HepG2 (cell line): ENCODE results near the gene DMBT1. TPM values are rescaled to one million over a fixed set of nuclear protein-coding genes. Genes with fewer than 3 reads are reported as not detected.

Experiments used
- ATAC-seq: fragments of 200-7000 bp; cut with Tn5 transposase; 3 replicates; pipeline ENCODE4 v1.9.1; 2020; ENCODE audit warnings: mild to moderate bottlenecking, moderate library complexity
- BruUV-seq: library from RNA; stranded (reverse); fragments of 400-500 nt; replicated peaks from 2 replicates; lab custom pipeline; 2021; lab: Mats Ljungman, UMichigan
- CTCF ChIA-PET: fragments of 300-600 bp; formaldehyde crosslinking; extraction: SDS; loops from one replicate; lab custom pipeline; 2021; ENCODE audit warnings: low total read pairs, inconsistent platforms, low intra/inter-chr PET ratio; lab: Yijun Ruan, JAX
- POLR2A ChIA-PET: fragments of 350-600 bp; sonication (Branson Sonifier 250); formaldehyde crosslinking; loops from one replicate; lab custom pipeline; 2020; ENCODE audit warnings: antibody characterized with exemption, inconsistent platforms; lab: Yijun Ruan, JAX
- DNase-seq: peaks from one replicate; pipeline ENCODE4 v3.0.0-alpha.2; 2015; ENCODE audit warnings: low spot score
- FAIRE-seq: peaks from 3 replicates; lab custom pipeline; 2011; peaks lifted over from hg19 to GRCh38; lab: Jason Lieb, UNC
- H2AFZ ChIP-seq: one replicate; pipeline ENCODE4 v1.6.1; 2011; ENCODE audit warnings: low read length, inconsistent platforms
- H3K27ac ChIP-seq: fragments of 300-600 bp; 3 replicates; pipeline ENCODE4 v1.8.0; 2011; ENCODE audit warnings: mixed run types, mild to moderate bottlenecking, mixed read lengths, low read length, inconsistent platforms; ENCODE audit not compliant: insufficient read depth; ENCODE audit errors: extremely low read length
- H3K27me3 ChIP-seq, 2 experiments: fragments of 200-600 bp in 1 of 2; 2 replicates in 1 of 2; 3 replicates in 1 of 2; pipeline versions ENCODE4 v1.6.0 to v1.8.0; 2011; ENCODE audit warnings: low read length in 2 of 2, mild to moderate bottlenecking in 2 of 2, moderate library complexity in 2 of 2, inconsistent platforms in 1 of 2; ENCODE audit not compliant: insufficient read depth in 2 of 2, control insufficient read depth in 1 of 2
- H3K36me3 ChIP-seq, 2 experiments: fragments of 200-600 bp in 1 of 2; replicated peaks in 1 of 2; 2 replicates in 1 of 2; 3 replicates in 1 of 2; pipeline versions ENCODE4 v1.5.1 to v1.8.0; 2011; ENCODE audit warnings: low read length in 2 of 2, inconsistent platforms in 1 of 2; ENCODE audit not compliant: insufficient read depth in 2 of 2, control insufficient read depth in 1 of 2
- H3K4me1 ChIP-seq: 2 replicates; pipeline ENCODE4 v1.5.1; 2012; ENCODE audit warnings: low read length, inconsistent platforms; ENCODE audit not compliant: insufficient read depth
- H3K4me2 ChIP-seq: 2 replicates; pipeline ENCODE4 v1.6.0; 2011; ENCODE audit warnings: low read depth, low read length, inconsistent platforms
- H3K4me3 ChIP-seq, 3 experiments: fragments of 200-600 bp in 1 of 3; sonication (generic), shearing (Covaris generic) in 1 of 3; replicated peaks in 1 of 3; 2 replicates each; pipeline ENCODE4 v1.5.1; 2011 to 2016; ENCODE audit warnings: low read length in 3 of 3, inconsistent platforms in 2 of 3, low read depth in 2 of 3, mild to moderate bottlenecking in 2 of 3, control low read depth in 1 of 3, mixed read lengths in 1 of 3; ENCODE audit not compliant: insufficient read depth in 1 of 3
- H3K79me2 ChIP-seq: one replicate; pipeline ENCODE4 v1.6.1; 2011; ENCODE audit warnings: low read length, inconsistent platforms; ENCODE audit not compliant: insufficient read depth
- H3K9ac ChIP-seq: 2 replicates; pipeline ENCODE4 v1.6.0; 2011; ENCODE audit warnings: mild to moderate bottlenecking, low read depth, low read length, inconsistent platforms; ENCODE audit not compliant: insufficient read depth
- H3K9me3 ChIP-seq: 2 replicates; pipeline ENCODE4 v1.5.1; 2012; ENCODE audit warnings: mild to moderate bottlenecking, low read length
- H4K20me1 ChIP-seq: 2 replicates; pipeline ENCODE4 v1.6.0; 2011; ENCODE audit warnings: inconsistent platforms, mild to moderate bottlenecking, low read length, moderate library complexity; ENCODE audit not compliant: insufficient read depth
- AGO2 ChIP-seq: fragments of 200-400 bp; formaldehyde crosslinking; optimal IDR thresholded peaks from 2 replicates; pipeline ENCODE3; 2017; ENCODE audit warnings: mild to moderate bottlenecking, low read depth, low read length, moderate library complexity
- NFRKB ChIP-seq: fragments of 450-650 bp; IDR thresholded peaks from 2 replicates; pipeline ENCODE4 v1.6.1; 2017
- RFX5 ChIP-seq: IDR thresholded peaks from 2 replicates; pipeline ENCODE4 v1.6.1; 2011; ENCODE audit warnings: low read depth, low read length, improper control_type of control experiment
- YY1 ChIP-seq: IDR thresholded peaks from 2 replicates; pipeline ENCODE4 v1.6.1; 2011; ENCODE audit warnings: low read length, low read depth, moderate library complexity, mild to moderate bottlenecking; ENCODE audit not compliant: insufficient read depth, insufficient replicate concordance
- ZNF230 ChIP-seq: sonication (generic); formaldehyde crosslinking; IDR thresholded peaks from 2 replicates; pipeline ENCODE4 v1.4.0; 2020; ENCODE audit warnings: mild to moderate bottlenecking, missing genetic modification reagents
- ZNF646 ChIP-seq: sonication (generic); formaldehyde crosslinking; IDR thresholded peaks from 2 replicates; pipeline ENCODE4 v1.9.0; 2021; ENCODE audit warnings: mild to moderate bottlenecking, missing genetic modification reagents
- ZNF652 ChIP-seq: IDR thresholded peaks from 2 replicates; pipeline ENCODE4 v1.6.1; 2016; ENCODE audit warnings: low read depth, borderline replicate concordance
- WGBS: methylation state at CpG from one replicate; pipeline ENCODE4 v1.1.6; 2017; ENCODE audit warnings: low lambda C conversion rate; 5-methylcytosine and 5-hydroxymethylcytosine counted together
- in situ Hi-C: cut with HindIII; loops from 2 replicates; pipeline ENCODE4 v1.10.0; 2017; ENCODE audit warnings: low pct_unique_long_range_greater_than_20kb; ENCODE audit not compliant: extremely low pct_ligation_motif_present
- intact Hi-C: fragments of 100-400 bp; cut with micrococcal nuclease; formaldehyde crosslinking; loops from one replicate; pipeline ENCODE4 v1.10.0; 2022; ENCODE audit not compliant: unreplicated experiment
- polyA plus RNA-seq, 8 experiments: library from polyadenylated mRNA; depleted of rRNA in 3 of 8; stranded (reverse) in 7 of 8; unstranded in 1 of 8; fragments of >200 nt; fragmentation: Illumina TruSeq in 4 of 8; extraction: Trizol in 4 of 8; gene quantifications; 2 replicates each; pipeline versions ENCODE4 v1.2.1 to v1.2.3, GENCODE V29; 2011 to 2016; ENCODE audit warnings: low read depth in 4 of 8, missing spikeins in 1 of 8, mixed read lengths in 1 of 8; ENCODE audit not compliant: insufficient read depth in 1 of 8
- total RNA-seq, 5 experiments: library from RNA; depleted of rRNA; stranded (reverse); fragments of >200 nt; fragmentation: Illumina TruSeq; extraction: Trizol; gene quantifications; 2 replicates each; pipeline ENCODE4 v1.2.3, GENCODE V29; 2016; ENCODE audit warnings: low read depth in 1 of 5
- TF ChIP-seq, protein P1 (sequence below): sonication (generic); formaldehyde crosslinking; IDR thresholded peaks from 2 replicates; pipeline ENCODE4 v1.8.1; 2023; ENCODE audit warnings: mild to moderate bottlenecking, missing genetic modification reagents, borderline replicate concordance

Gene DMBT1
- total and polyA plus RNA-seq, 2 of the 13 experiments (the other 11 are each of a cell fraction or from before 2014, with no cell fraction given), result not detected

GRCh38 chr10:122671355-122671754, 110.8 kb downstream of the DMBT1 start:
- Histone ChIP-seq H3K79me2 (no peaks in the 10 kb centered on the region), H4K20me1 (no peaks in the 10 kb centered on the region), H3K4me1 (no peaks in the 10 kb centered on the region), H3K27me3 (peaks cover 1 to 27% of the 10 kb centered on the region in 2 experiments; a peak in 3 of 5 replicates), H3K4me2 (no peak overlapping the region), H3K4me3 (no peak overlapping the region), H3K27ac (no peak overlapping the region), H2AFZ (no peak overlapping the region), H3K9ac (no peak overlapping the region), H3K36me3 (no peaks in the 10 kb centered on the region), H3K9me3 (no peaks in the 10 kb centered on the region)
- TF ChIP-seq, protein P1, sequence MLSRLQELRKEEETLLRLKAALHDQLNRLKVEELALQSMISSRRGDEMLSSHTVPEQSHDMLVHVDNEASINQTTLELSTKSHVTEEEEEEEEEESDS (CRISPR knock-in tag), result no peak
- TF ChIP-seq ZNF230 (CRISPR knock-in tag) (no peak), ZNF652 (CRISPR knock-in tag) (no peak), AGO2 (no peak), YY1 (no peak), RFX5 (no peak), NFRKB (no peak), ZNF646 (CRISPR knock-in tag) (no peak)
- ChIA-PET POLR2A (no interaction called here), CTCF (no interaction called here)
- BruUV-seq, result no TSS peak
- DNase-seq (no peak), FAIRE-seq (no peak), ATAC-seq (no peak)
- in situ Hi-C loops (no loop called here), intact Hi-C loops (no loop called here)
- WGBS, result 3% methylated on average over 3 of the region's 3 CpGs
